HG02763 (cell line): ENCODE data around the gene TCERG1L.
"Not testable (repeated sequence)": the region's sequence is repeated elsewhere in the genome, so short reads cannot be mapped to it uniquely, and the experiment has no call there.

Source experiments
- ATAC-seq: cut with Tn5 transposase; IDR thresholded peaks from one replicate; pipeline ENCODE4 v1.9.1; 2021; ENCODE audit warnings: mild to moderate bottlenecking, moderate library complexity; ENCODE audit not compliant: unreplicated experiment

TCERG1L gene

GRCh38 chr10:131154306-131155025 is 157.1 kb downstream of the TCERG1L start:
- no peak for ATAC-seq

DNA sequence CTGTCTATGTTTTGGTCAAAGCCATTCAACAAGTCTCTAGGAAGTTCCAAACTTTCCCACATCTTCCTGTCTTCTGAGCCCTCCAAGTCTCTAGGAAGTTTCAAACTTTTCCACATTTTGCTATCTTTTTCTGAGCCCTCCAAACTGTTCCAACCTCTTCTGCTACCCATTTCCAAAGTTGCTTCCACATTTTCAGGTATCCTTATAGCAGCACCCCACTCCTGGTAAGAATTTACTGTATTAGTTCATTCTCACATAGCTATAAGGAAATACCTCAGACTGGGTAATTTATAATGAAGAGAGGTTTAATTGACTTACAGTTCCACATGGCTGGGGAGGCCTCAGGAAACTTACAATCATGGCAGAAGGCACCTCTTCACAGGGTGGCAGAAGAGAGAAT is 159.1 kb downstream of the TCERG1L start:
- not testable (repeated sequence) for ATAC-seq

GRCh38 chr10:131150126-131150525 is 161.4 kb downstream of the TCERG1L start:
- no peak for ATAC-seq

GRCh38 chr10:131149586-131149985 is 161.9 kb downstream of the TCERG1L start:
- no peak for ATAC-seq

GRCh38 chr10:131149111-131149510 is 162.4 kb downstream of the TCERG1L start:
- ATAC-seq, result no peak

DNA sequence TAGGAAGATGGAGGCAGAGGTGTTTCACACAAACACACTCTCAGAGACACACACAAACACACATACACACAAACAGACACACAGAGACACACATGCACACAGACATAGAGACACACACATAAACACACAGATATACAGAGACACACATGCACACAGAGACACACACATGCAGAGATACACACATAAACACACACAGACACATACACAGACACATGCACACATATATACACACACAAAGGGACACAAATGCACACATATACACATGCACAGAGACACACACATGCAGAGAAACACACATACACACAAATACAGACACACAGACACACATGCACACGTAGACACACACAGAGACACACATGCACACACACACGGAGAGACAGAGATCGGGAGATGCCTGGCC is 163.3 kb downstream of the TCERG1L start:
- ATAC-seq, result no peak

DNA sequence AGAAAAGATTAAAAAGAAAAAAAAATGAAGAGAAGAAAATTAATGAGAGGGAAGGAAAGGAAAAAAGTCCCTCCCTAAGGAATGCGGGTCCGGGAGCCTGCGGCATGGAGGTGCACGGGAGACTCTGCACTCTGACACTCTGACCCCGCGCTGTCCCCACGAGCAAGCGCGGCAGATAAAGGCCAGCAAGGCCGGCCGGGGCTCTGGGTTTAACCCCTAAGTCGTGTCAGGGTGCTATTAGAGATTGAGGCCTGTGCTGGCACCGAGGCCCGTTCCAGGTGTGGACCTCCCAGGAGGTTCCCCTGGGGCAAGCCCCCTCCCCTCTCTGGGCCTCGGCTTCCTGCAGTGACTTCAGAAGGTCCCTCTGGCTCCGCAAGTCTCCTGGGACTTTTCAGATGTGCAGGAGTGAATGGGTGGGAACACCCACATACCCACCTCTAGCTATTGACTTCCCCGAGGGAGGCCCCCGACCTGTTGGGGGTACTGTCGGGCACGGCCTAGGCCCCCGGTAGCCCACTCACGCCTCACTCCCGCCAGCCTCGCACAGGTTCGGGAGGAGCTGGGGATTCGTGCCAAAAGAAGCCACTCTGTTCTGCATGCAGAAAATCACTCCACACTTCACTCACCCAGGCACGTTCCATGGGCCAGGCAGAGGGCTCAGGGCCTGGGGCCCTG is 164.1 kb downstream of the TCERG1L start:
- ATAC-seq, result no peak

GRCh38 chr10:131146790-131147189 is 164.7 kb downstream of the TCERG1L start:
- ATAC-seq, result no peak

GRCh38 chr10:131145756-131146155 is 165.8 kb downstream of the TCERG1L start:
- no peak for ATAC-seq

- no peak for ATAC-seq
Observed at GRCh38 chr10:131144711-131145375, 166.7 kb downstream of the TCERG1L start.

GRCh38 chr10:131144196-131144595 is 167.3 kb downstream of the TCERG1L start:
- ATAC-seq, result no peak

GRCh38 chr10:131143425-131144165 is 167.9 kb downstream of the TCERG1L start:
- ATAC-seq, result no peak

- ATAC-seq, result no peak
Observed at GRCh38 chr10:131142517-131143380, 168.8 kb downstream of the TCERG1L start.

GRCh38 chr10:131141645-131142516 is 169.6 kb downstream of the TCERG1L start:
- ATAC-seq, result no peak

DNA sequence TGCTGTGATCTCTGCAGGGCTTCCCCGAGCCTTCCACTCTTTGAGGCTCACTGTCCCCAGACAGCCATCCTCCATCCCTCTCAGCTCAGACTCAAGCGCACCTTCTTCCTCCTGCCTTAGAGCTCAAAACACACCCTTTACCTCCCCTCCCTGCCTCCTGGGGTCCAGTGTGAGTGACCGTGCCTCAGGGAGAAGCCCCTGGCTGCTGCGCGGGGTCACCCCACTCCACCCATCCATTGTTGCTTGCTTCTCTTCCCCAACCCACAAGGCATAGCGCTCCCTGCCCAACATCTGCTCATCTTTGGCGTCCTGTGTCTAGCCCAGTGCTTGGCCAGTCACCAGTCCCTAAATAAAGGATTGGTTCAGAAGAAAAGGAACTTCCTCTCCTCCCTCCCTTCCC is 170.3 kb downstream of the TCERG1L start:
- no peak for ATAC-seq

DNA sequence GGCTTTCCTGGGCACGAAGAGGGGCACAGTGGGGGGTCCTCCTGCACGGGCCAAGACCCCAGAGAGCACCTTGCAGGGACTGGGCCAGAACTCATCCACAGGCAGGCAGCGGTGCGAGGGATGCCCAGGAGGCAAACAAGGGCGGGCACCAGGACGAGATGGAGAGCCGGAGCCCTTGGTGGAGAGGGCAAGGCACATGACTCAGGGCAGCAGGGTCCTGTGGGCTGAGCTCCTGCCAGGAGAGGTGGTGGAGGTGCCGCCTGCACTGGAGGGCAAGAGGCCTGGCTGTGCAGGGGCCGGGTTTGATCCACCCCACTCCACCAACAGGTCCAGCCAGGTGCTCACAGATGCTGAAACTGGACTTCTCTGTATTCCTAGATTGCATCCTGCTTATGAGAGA is 170.9 kb downstream of the TCERG1L start:
- no peak for ATAC-seq

DNA sequence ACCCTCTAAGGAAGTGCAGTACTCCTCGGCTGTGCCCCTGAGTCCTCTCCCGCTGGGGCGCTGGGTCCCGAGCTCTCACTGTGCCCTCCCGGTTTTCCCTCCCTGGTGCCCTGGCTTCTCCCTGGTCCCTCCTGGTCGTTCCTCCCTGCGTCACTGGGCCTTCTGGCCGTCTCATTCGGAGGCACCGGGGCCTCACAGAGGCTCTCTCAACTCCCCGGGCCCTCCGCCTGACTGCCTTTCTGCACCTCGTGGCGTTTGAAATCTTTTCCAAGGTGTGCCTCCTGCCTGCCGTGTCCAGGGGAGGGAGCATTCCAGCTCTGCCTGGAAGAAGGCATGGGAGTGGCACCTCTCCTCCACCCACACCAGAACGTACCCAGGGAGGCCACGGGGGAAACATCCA is 174.3 kb downstream of the TCERG1L start:
- no peak for ATAC-seq

DNA sequence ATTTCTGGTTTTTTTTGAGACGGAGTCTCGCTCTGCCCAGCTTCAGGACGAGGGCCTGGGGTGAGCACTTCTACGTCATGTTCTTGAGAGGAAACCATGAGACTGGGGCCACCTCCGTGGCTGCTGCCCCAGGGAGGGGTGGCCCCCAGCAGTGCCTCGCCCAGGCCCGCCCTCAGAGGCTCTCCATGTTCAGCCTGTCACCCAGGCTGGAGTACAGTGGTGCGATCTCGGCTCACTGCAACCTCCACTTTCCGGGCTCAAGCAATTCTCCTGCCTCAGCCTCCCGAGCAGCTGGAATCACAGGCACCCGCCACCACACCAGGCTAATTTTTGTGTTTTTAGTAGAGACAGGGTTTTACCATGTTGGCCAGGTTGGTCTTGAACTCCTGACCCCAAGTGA is 175.2 kb downstream of the TCERG1L start:
- ATAC-seq, result not testable (repeated sequence)

- no peak for ATAC-seq
Observed at GRCh38 chr10:131135716-131136115, 175.8 kb downstream of the TCERG1L start.
